Osteocyte (in vitro differentiated cells): ENCODE data around the gene MYOZ2. TPM values are rescaled to one million over a fixed set of nuclear protein-coding genes. Genes with fewer than 3 reads are reported as not detected.

Experiments
- DNase-seq: peaks from one replicate; pipeline ENCODE4 v3.0.0; 2021; ENCODE audit warnings: mixed read lengths; ENCODE audit not compliant: unreplicated experiment; ENCODE audit errors: extremely low spot score
- H3K27ac Mint-ChIP-seq: one replicate; pipeline ENCODE4 v1.8.0; 2021; ENCODE audit warnings: mild to moderate bottlenecking, mixed read lengths; ENCODE audit not compliant: unreplicated experiment
- H3K27me3 Mint-ChIP-seq: one replicate; pipeline ENCODE4 v1.8.0; 2021; ENCODE audit warnings: mixed read lengths; ENCODE audit not compliant: unreplicated experiment
- H3K36me3 Mint-ChIP-seq: one replicate; pipeline ENCODE4 v1.8.0; 2021; ENCODE audit warnings: mixed read lengths; ENCODE audit not compliant: unreplicated experiment
- H3K4me1 Mint-ChIP-seq: one replicate; pipeline ENCODE4 v1.8.0; 2021; ENCODE audit warnings: mixed read lengths; ENCODE audit not compliant: unreplicated experiment
- H3K4me3 Mint-ChIP-seq: one replicate; pipeline ENCODE4 v1.8.0; 2021; ENCODE audit warnings: mild to moderate bottlenecking, moderate library complexity, mixed read lengths; ENCODE audit not compliant: unreplicated experiment
- H3K9me3 Mint-ChIP-seq: one replicate; pipeline ENCODE4 v1.8.0; 2021; ENCODE audit warnings: mixed read lengths; ENCODE audit not compliant: unreplicated experiment
- total RNA-seq: library from RNA; stranded (reverse); gene quantifications from 2 replicates; pipeline ENCODE4 v1.2.1, GENCODE V29; 2021
- TF ChIP-seq, protein P1 (sequence below): fragments of 200-600 bp; sonication (generic); IDR thresholded peaks from 2 replicates; pipeline ENCODE4 v1.5.0; 2021; ENCODE audit warnings: antibody characterized with exemption, mild to moderate bottlenecking, moderate library complexity

The MYOZ2 gene
- total RNA-seq, 1 donor from 2014 or later, result not detected

DNA sequence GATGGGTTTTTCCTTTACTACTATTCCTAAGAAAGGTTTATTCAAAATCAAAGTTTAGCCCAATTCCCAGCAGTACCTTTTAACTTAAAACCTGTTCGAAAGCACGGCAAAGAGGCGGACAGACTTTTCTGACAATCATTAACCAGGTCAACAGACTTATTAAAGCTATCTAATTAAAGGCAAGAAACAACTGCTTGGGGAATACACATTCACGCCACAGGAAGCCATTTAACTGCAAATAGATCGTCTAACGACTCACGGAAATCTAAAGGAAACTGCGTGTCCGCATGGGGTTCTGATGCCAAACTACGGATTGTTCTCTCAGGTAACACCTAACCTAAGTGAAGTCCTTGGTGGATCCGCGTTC, 76.2 kb downstream of the MYOZ2 start:
- H3K27me3 Mint-ChIP-seq, result no peaks in the 10 kb centered on the region
- peak overlapping the region; percentile 96 for H3K27ac Mint-ChIP-seq
- no peaks in the 10 kb centered on the region for H3K9me3 Mint-ChIP-seq
- DNase-seq, result no peak
- peaks cover 34% of the 10 kb centered on the region for H3K4me1 Mint-ChIP-seq
- TF ChIP-seq, protein P1, sequence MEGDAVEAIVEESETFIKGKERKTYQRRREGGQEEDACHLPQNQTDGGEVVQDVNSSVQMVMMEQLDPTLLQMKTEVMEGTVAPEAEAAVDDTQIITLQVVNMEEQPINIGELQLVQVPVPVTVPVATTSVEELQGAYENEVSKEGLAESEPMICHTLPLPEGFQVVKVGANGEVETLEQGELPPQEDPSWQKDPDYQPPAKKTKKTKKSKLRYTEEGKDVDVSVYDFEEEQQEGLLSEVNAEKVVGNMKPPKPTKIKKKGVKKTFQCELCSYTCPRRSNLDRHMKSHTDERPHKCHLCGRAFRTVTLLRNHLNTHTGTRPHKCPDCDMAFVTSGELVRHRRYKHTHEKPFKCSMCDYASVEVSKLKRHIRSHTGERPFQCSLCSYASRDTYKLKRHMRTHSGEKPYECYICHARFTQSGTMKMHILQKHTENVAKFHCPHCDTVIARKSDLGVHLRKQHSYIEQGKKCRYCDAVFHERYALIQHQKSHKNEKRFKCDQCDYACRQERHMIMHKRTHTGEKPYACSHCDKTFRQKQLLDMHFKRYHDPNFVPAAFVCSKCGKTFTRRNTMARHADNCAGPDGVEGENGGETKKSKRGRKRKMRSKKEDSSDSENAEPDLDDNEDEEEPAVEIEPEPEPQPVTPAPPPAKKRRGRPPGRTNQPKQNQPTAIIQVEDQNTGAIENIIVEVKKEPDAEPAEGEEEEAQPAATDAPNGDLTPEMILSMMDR, result no peak
- H3K4me3 Mint-ChIP-seq, result peak overlapping the region; percentile 87
- no peaks in the 10 kb centered on the region for H3K36me3 Mint-ChIP-seq

DNA sequence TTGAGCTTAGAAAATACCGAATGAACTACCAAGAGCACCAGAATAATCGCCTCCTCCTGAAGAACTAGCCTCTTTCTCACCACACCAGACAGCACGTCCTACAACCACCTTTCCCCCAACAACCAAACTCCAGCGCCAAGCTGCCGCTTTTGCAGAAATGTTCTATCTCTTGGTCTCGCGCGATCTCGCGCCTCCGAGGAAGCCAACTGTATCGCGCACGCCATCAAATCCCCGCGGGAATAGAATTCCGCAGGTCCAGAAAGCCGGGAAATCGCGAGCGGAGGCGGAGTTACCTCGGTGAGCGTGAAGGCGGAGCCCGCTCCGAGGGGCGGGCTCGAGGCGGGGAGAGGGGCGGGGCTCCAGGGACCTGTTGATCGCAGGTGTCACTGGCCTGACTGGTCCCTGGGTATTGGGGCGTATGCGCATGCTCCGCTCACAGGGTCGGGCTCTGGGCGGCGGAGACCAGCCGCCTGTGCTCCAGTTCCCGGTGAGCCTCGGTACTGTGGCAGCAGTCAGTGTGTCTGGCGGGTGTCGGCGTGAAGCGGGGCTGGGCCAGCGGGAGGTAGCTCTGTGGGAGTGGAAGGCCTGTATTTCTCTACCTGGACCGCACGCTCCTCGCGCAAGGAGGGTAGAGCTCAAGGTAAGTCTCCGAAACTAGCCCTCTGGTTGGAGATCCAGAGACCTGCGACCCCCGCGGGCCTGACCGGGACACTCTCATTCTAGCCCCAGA, 76.8 kb downstream of the MYOZ2 start, which contains the start of gene USP53:
TSS of gene USP53 (plus strand) at position 480 of the 730 bp plus-strand sequence. CDS start 27,047 bp downstream, outside the sequence.
- Mint-ChIP-seq H3K36me3 (peaks cover 1% of the 10 kb centered on the region), H3K9me3 (no peaks in the 10 kb centered on the region), H3K4me3 (peak within 1 kb of the TSS; percentile 87), H3K27me3 (no peaks in the 10 kb centered on the region), H3K4me1 (peaks cover 32% of the 10 kb centered on the region), H3K27ac (peak within 1 kb of the TSS; percentile 96)
- DNase-seq, result peak; percentile 99
- TF ChIP-seq, protein P1, result no peak

DNA sequence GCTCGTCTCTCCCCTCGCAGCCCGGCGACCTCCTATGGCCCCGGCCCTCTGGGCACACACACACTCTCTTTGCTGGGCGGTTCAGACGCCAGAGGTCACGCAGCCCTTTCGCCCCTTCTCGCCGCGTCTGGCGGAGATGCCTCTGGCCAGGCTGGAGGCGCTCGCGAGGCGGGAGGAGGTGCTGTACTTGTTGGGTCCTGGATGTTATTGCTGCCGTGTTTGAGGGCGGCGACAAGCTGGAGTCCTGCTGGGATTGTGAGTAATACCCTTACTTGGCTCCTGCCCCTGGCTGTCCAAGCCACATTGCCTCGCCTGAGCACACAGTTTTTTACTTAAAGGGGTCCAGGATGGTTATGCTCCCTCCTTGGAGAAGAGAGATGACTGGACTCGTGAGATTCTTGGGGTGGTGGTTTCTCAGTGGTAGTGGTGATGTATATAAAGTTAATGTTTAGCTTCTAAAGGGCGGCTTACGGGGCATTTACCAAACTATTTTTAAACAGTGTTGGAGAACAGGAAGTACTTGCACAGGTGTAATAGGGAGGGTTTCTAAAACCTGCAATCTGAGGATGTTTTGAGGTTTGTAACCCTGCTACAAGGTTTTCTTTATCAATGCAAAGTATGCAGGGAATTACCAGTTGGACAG, 77.5 kb downstream of the MYOZ2 start:
- H3K36me3 Mint-ChIP-seq, result peaks cover 8% of the 10 kb centered on the region
- no peaks in the 10 kb centered on the region for H3K27me3 Mint-ChIP-seq
- peak; percentile 92 for DNase-seq
- peak overlapping the region; percentile 87 for H3K4me3 Mint-ChIP-seq
- H3K9me3 Mint-ChIP-seq, result no peaks in the 10 kb centered on the region
- H3K27ac Mint-ChIP-seq, result peak overlapping the region; percentile 96
- peaks cover 32% of the 10 kb centered on the region for H3K4me1 Mint-ChIP-seq
- TF ChIP-seq, protein P1, result peak; percentile 44

DNA sequence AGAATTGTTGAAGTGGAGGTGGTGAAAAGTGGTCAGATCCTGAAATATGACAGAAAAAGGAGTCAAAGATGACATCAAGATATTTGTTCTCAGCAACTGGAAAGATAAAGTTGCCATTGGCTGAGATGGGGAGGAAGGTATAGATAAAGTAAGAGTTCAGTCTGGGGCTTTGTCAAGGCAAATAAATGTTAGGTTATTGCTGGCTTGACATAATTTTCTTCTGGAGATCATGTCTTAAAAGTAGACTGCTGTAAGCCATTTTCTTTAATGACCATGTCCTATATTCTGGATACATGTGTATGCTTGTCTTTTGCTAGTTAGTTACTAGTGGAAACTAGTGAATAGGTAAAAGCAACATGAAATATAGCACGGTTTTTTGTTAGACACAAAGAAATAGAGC, 82.5 kb downstream of the MYOZ2 start:
- Mint-ChIP-seq H3K36me3 (peaks cover 28% of the 10 kb centered on the region), H3K9me3 (peaks cover 5% of the 10 kb centered on the region), H3K27me3 (no peaks in the 10 kb centered on the region), H3K27ac (no peak overlapping the region), H3K4me1 (peaks cover 21% of the 10 kb centered on the region), H3K4me3 (no peak overlapping the region)
- DNase-seq, result no peak
- TF ChIP-seq, protein P1, result no peak

DNA sequence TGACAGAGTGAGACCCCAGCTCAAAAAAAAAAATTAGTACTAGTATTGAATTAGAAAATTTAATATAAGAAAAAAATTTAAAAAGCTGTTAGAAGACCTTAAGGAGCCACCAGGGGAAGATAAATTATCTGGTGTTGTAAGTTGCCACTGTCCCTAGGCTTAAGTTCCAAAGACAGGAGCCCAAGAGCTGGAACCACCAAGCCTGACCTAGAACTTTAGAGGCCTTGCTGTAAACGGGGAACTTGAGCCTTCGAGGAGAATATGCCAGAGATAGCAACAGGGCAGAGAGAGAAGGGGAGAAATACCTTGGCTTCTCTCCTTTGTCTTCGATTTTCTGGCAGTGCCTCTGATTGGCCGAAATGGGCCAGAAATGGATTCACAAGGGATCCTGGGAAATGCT, 85.8 kb downstream of the MYOZ2 start:
- peaks cover 16% of the 10 kb centered on the region for H3K9me3 Mint-ChIP-seq

More for the DNA sequence above, 85.8 kb downstream of the MYOZ2 start:
- Mint-ChIP-seq H3K36me3 (peaks cover 39% of the 10 kb centered on the region), H3K27ac (no peak overlapping the region), H3K4me3 (no peak overlapping the region), H3K4me1 (peaks cover 7% of the 10 kb centered on the region), H3K27me3 (no peaks in the 10 kb centered on the region)
- TF ChIP-seq, protein P1, result no peak
- DNase-seq, result no peak
